GM12878 (cell line): ENCODE measurements around the gene C11orf42. TPM values are rescaled to one million over a fixed set of nuclear protein-coding genes. Genes with fewer than 3 reads are reported as not detected.

Source experiments
- ASH2L ChIP-seq: fragments of 300-600, 200-600 bp; sonication (generic); IDR thresholded peaks from 2 replicates; pipeline ENCODE4 v1.6.1; 2017; ENCODE audit warnings: low read depth, mild to moderate bottlenecking, borderline replicate concordance
- BCLAF1 ChIP-seq: fragments of 450-650 bp; IDR thresholded peaks from 2 replicates; pipeline ENCODE4 v1.6.1; 2017; ENCODE audit warnings: antibody characterized with exemption, mild to moderate bottlenecking, moderate library complexity
- CHD1 ChIP-seq: IDR thresholded peaks from 2 replicates; pipeline ENCODE4 v1.6.1; 2012; ENCODE audit warnings: low read depth, low read length, improper control_type of control experiment
- EED ChIP-seq: sonication (generic); IDR thresholded peaks from 2 replicates; pipeline ENCODE4 v1.6.1; 2016; ENCODE audit warnings: antibody characterized with exemption, low read depth
- EP300 ChIP-seq, 2 experiments: fragments of 150-350 bp in 1 of 2; IDR thresholded peaks; 2 replicates each; pipeline ENCODE4 v1.6.1; 2011 to 2012; ENCODE audit warnings: low read depth in 2 of 2, low read length in 2 of 2, borderline replicate concordance in 1 of 2, improper control_type of control experiment in 1 of 2, inconsistent platforms in 1 of 2; ENCODE audit not compliant: control insufficient read depth in 1 of 2
- GABPA ChIP-seq: IDR thresholded peaks from 2 replicates; pipeline ENCODE4 v1.6.1; 2014; ENCODE audit warnings: antibody characterized with exemption, low read depth, mild to moderate bottlenecking, inconsistent platforms
- HDAC6 ChIP-seq: fragments of 200-600 bp; sonication (generic); IDR thresholded peaks from one replicate; pipeline ENCODE4 v1.8.0; 2017; ENCODE audit warnings: antibody characterized with exemption; ENCODE audit not compliant: unreplicated experiment
- IKZF1 ChIP-seq: fragments of 450-650 bp; conservative IDR thresholded peaks from 2 replicates; pipeline ENCODE4 v1.6.1; 2017; ENCODE audit warnings: antibody characterized with exemption, mild to moderate bottlenecking
- IKZF2 ChIP-seq, 2 experiments: fragments of 450-650 bp; IDR thresholded peaks; 2 replicates each; pipeline ENCODE4 v1.6.1; 2017; ENCODE audit warnings: mild to moderate bottlenecking in 2 of 2, moderate library complexity in 2 of 2
- IRF4 ChIP-seq: IDR thresholded peaks from 2 replicates; pipeline ENCODE4 v1.6.1; 2011; ENCODE audit warnings: low read depth, low read length
- KAT2A ChIP-seq: conservative IDR thresholded peaks from 2 replicates; pipeline ENCODE4 v1.6.1; 2011; ENCODE audit warnings: low read depth, low read length; ENCODE audit not compliant: control insufficient read depth
- KDM1A ChIP-seq: fragments of 200-600 bp; sonication (generic); IDR thresholded peaks from 2 replicates; pipeline ENCODE4 v1.6.1; 2016; ENCODE audit warnings: borderline replicate concordance
- MXI1 ChIP-seq: fragments of 150-350 bp; IDR thresholded peaks from 2 replicates; pipeline ENCODE4 v1.6.1; 2011; ENCODE audit warnings: low read depth, mild to moderate bottlenecking, inconsistent platforms, low read length, improper control_type of control experiment
- NFYB ChIP-seq: IDR thresholded peaks from 2 replicates; pipeline ENCODE4 v1.6.1; 2011; ENCODE audit warnings: low read depth, mild to moderate bottlenecking, low read length, improper control_type of control experiment, moderate library complexity; ENCODE audit not compliant: insufficient read depth
- PBX3 ChIP-seq: IDR thresholded peaks from 2 replicates; pipeline ENCODE4 v1.6.1; 2011; ENCODE audit warnings: mild to moderate bottlenecking, low read depth, low read length, moderate library complexity; ENCODE audit not compliant: insufficient replicate concordance
- PML ChIP-seq: IDR thresholded peaks from 2 replicates; pipeline ENCODE4 v1.6.1; 2012; ENCODE audit warnings: low read length, inconsistent platforms
- POU2F2 ChIP-seq: IDR thresholded peaks from 3 replicates; pipeline ENCODE4 v1.6.1; 2011; ENCODE audit warnings: low read depth, mild to moderate bottlenecking, low read length, borderline replicate concordance
- RAD21 ChIP-seq: IDR thresholded peaks from 2 replicates; pipeline ENCODE4 v1.6.1; 2011; ENCODE audit warnings: mild to moderate bottlenecking, low read depth, low read length, moderate library complexity; ENCODE audit not compliant: insufficient read depth
- RFX5 ChIP-seq: IDR thresholded peaks from 2 replicates; pipeline ENCODE4 v1.6.1; 2011; ENCODE audit warnings: low read depth, low read length, improper control_type of control experiment
- RUNX3 ChIP-seq: IDR thresholded peaks from 2 replicates; pipeline ENCODE4 v1.6.1; 2012; ENCODE audit warnings: low read length, inconsistent platforms
- SIX5 ChIP-seq: IDR thresholded peaks from 2 replicates; pipeline ENCODE4 v1.6.1; 2011; ENCODE audit warnings: mild to moderate bottlenecking, low read depth, low read length, moderate library complexity; ENCODE audit not compliant: severe bottlenecking
- TCF3 ChIP-seq: IDR thresholded peaks from 2 replicates; pipeline ENCODE4 v1.6.1; 2012; ENCODE audit warnings: low read depth, mild to moderate bottlenecking, low read length, borderline replicate concordance; ENCODE audit not compliant: insufficient read depth
- polyA plus RNA-seq, 11 experiments: library from polyadenylated mRNA; depleted of rRNA in 4 of 11; unstranded in 6 of 11; stranded (reverse) in 5 of 11; fragments of >200 nt; fragmentation: Nextera tagmentation in 4 of 11; fragmentation: Illumina TruSeq in 1 of 11; extraction: Ambion mirVana in 4 of 11; extraction: Trizol in 1 of 11; gene quantifications; 1 replicate in 1 of 11; 2 replicates in 10 of 11; pipeline versions ENCODE4 v1.2.1 to v1.2.3, GENCODE V29; 2011 to 2016; ENCODE audit warnings: inconsistent platforms in 2 of 11, missing spikeins in 2 of 11, low read depth in 1 of 11
- total RNA-seq, 4 experiments: library from RNA; depleted of rRNA in 3 of 4; stranded (reverse); fragments of >200 nt in 3 of 4; fragmentation: Illumina TruSeq in 1 of 4; extraction: Trizol in 1 of 4; gene quantifications; 2 replicates each; pipeline versions ENCODE4 v1.2.1 to v1.2.3, GENCODE V29; 2013 to 2021
- TF ChIP-seq, protein P1 (sequence below): fragments of 450-650 bp; IDR thresholded peaks from 2 replicates; pipeline ENCODE4 v1.6.1; 2017; ENCODE audit warnings: mild to moderate bottlenecking, moderate library complexity

The C11orf42 gene
- total and polyA plus RNA-seq, 10 of the 15 experiments (the other 5 are each of a cell fraction or from before 2014, with no cell fraction given): 0.19 TPM; not detected in 9

DNA sequence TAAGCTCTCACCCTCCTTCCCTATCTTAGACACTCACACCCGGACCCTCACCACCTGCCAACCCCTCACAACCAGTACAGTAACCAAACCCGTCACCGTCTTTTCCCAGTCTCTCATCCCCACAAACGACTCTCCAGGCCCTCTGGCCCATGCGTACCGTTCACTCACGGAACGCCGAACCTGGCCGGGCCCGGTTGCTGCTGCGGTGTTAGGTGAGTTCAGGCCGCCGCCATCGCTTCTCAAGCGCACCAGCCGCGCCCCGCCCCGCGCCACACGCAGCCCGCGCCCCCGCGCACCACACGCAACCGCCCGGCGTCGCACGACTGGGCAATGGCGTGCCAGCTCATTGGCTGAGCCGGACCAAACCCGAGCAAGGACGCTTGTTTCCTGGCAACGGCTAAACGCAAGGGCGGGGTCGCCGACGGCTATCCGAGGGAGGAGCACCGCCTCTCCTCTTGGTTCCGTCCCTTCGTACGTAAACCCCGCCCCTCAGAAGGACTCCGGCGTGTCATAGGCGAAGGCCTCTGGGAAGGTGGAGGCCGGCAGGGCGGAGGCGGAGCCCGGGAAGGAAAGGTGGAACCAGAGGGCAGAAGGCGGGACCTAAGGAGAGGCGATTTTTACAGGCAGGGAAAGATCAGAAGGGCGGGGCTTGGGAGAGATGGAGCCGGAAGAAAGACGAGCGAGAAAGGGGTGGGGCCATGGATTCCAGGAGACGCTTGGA lies 29.2 kb downstream of the C11orf42 start, which contains the start of gene FHIP1B (continued):
- TF ChIP-seq SIX5 (peak; percentile 24), GABPA (no peak), PBX3 (no peak), HDAC6 (no peak), TCF3 (no peak), NFYB (peak; percentile 55; the same call in 1 of the 2 replicates), RUNX3 (peak; percentile 42; the same call in 1 of the 2 replicates), EP300 (IDR thresholded peaks at IDR 0.05; ENCODE audit: borderline replicate concordance in 1 of 2, control insufficient read depth in 1 of 2, low read depth in 2 of 2, low read length in 2 of 2) (no peak), IKZF1 (no peak; the same call in none of the 2 replicates), PML (no peak), CHD1 (no peak), KDM1A (no peak), IRF4 (no peak), EED (no peak), POU2F2 (no peak; the same call in 2 of the 3 replicates), KAT2A (no peak), IKZF2 (IDR thresholded peaks at IDR 0.05) (no peak; a peak in 1 of 4 replicates), ASH2L (no peak), BCLAF1 (no peak), RFX5 (peak; percentile 66; the same call in 1 of the 2 replicates), MXI1 (peak; percentile 89), RAD21 (no peak)
- TF ChIP-seq, protein P1, sequence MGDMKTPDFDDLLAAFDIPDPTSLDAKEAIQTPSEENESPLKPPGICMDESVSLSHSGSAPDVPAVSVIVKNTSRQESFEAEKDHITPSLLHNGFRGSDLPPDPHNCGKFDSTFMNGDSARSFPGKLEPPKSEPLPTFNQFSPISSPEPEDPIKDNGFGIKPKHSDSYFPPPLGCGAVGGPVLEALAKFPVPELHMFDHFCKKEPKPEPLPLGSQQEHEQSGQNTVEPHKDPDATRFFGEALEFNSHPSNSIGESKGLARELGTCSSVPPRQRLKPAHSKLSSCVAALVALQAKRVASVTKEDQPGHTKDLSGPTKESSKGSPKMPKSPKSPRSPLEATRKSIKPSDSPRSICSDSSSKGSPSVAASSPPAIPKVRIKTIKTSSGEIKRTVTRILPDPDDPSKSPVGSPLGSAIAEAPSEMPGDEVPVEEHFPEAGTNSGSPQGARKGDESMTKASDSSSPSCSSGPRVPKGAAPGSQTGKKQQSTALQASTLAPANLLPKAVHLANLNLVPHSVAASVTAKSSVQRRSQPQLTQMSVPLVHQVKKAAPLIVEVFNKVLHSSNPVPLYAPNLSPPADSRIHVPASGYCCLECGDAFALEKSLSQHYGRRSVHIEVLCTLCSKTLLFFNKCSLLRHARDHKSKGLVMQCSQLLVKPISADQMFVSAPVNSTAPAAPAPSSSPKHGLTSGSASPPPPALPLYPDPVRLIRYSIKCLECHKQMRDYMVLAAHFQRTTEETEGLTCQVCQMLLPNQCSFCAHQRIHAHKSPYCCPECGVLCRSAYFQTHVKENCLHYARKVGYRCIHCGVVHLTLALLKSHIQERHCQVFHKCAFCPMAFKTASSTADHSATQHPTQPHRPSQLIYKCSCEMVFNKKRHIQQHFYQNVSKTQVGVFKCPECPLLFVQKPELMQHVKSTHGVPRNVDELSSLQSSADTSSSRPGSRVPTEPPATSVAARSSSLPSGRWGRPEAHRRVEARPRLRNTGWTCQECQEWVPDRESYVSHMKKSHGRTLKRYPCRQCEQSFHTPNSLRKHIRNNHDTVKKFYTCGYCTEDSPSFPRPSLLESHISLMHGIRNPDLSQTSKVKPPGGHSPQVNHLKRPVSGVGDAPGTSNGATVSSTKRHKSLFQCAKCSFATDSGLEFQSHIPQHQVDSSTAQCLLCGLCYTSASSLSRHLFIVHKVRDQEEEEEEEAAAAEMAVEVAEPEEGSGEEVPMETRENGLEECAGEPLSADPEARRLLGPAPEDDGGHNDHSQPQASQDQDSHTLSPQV: no peak
